Neuron (in vitro differentiated cells): ENCODE results near the gene C11orf65.
"Not testable (repeated sequence)": the region's sequence is repeated elsewhere in the genome, so short reads cannot be mapped to it uniquely, and the experiment has no call there.

ENCODE experiments used
- H2AFZ ChIP-seq: one replicate; pipeline ENCODE4 v1.6.1; 2013; ENCODE audit warnings: low read depth, mild to moderate bottlenecking, inconsistent platforms, low read length, moderate library complexity
- H3K27me3 ChIP-seq: one replicate; pipeline ENCODE4 v1.6.1; 2013; ENCODE audit warnings: low read length; ENCODE audit not compliant: insufficient read depth
- H3K36me3 ChIP-seq: one replicate; pipeline ENCODE4 v1.6.1; 2013; ENCODE audit warnings: low read length; ENCODE audit not compliant: insufficient read depth
- H3K4me1 ChIP-seq: one replicate; pipeline ENCODE4 v1.6.1; 2013; ENCODE audit warnings: low read length; ENCODE audit not compliant: insufficient read depth
- H3K4me3 ChIP-seq: 2 replicates; pipeline ENCODE4 v1.5.1; 2013; ENCODE audit warnings: mild to moderate bottlenecking, low read length, moderate library complexity
- H3K9me3 ChIP-seq: one replicate; pipeline ENCODE4 v1.6.1; 2013; ENCODE audit warnings: low read length

Gene C11orf65

GRCh38 chr11:108436594-108436993 is 30.7 kb downstream of the C11orf65 start:
- H3K9me3 ChIP-seq: peaks cover 2% of the 10 kb centered on the region
- no peaks in the 10 kb centered on the region for H3K27me3 ChIP-seq
- H3K36me3 ChIP-seq: no peaks in the 10 kb centered on the region
- no peaks in the 10 kb centered on the region for H3K4me1 ChIP-seq
- no peak overlapping the region for H2AFZ ChIP-seq
- no peak overlapping the region for H3K4me3 ChIP-seq

- H3K36me3 ChIP-seq: no peaks in the 10 kb centered on the region
- no peak overlapping the region for H3K4me3 ChIP-seq
- no peaks in the 10 kb centered on the region for H3K9me3 ChIP-seq
- H2AFZ ChIP-seq: no peak overlapping the region
- no peaks in the 10 kb centered on the region for H3K27me3 ChIP-seq
- no peaks in the 10 kb centered on the region for H3K4me1 ChIP-seq
Observed at GRCh38 chr11:108435066-108435465, 32.3 kb downstream of the C11orf65 start.

GRCh38 chr11:108432783-108433182 is 34.5 kb downstream of the C11orf65 start:
- H2AFZ ChIP-seq: no peak overlapping the region
- no peaks in the 10 kb centered on the region for H3K4me1 ChIP-seq
- no peaks in the 10 kb centered on the region for H3K27me3 ChIP-seq
- H3K4me3 ChIP-seq: no peak overlapping the region
- no peaks in the 10 kb centered on the region for H3K9me3 ChIP-seq
- no peaks in the 10 kb centered on the region for H3K36me3 ChIP-seq

GRCh38 chr11:108431997-108432396 is 35.3 kb downstream of the C11orf65 start:
- Histone ChIP-seq H3K27me3 (no peaks in the 10 kb centered on the region), H3K4me1 (no peaks in the 10 kb centered on the region), H2AFZ (no peak overlapping the region), H3K36me3 (no peaks in the 10 kb centered on the region), H3K9me3 (no peaks in the 10 kb centered on the region), H3K4me3 (no peak overlapping the region)

- Histone ChIP-seq H3K27me3 (no peaks in the 10 kb centered on the region), H3K9me3 (no peaks in the 10 kb centered on the region), H3K4me3 (no peak overlapping the region), H3K4me1 (no peaks in the 10 kb centered on the region), H3K36me3 (no peaks in the 10 kb centered on the region), H2AFZ (no peak overlapping the region)
Observed at GRCh38 chr11:108431370-108431769, 36.0 kb downstream of the C11orf65 start.

- H3K9me3 ChIP-seq, H3K36me3 ChIP-seq, H3K27me3 ChIP-seq, H3K4me1 ChIP-seq, H2AFZ ChIP-seq, H3K4me3 ChIP-seq: not testable (repeated sequence)
Observed at GRCh38 chr11:108417551-108417950, 49.8 kb downstream of the C11orf65 start.

GRCh38 chr11:108414958-108415357 is 52.4 kb downstream of the C11orf65 start:
- H3K36me3 ChIP-seq: no peaks in the 10 kb centered on the region
- no peak overlapping the region for H3K4me3 ChIP-seq
- H3K4me1 ChIP-seq: no peaks in the 10 kb centered on the region
- no peaks in the 10 kb centered on the region for H3K9me3 ChIP-seq
- H3K27me3 ChIP-seq: no peaks in the 10 kb centered on the region
- no peak overlapping the region for H2AFZ ChIP-seq

GRCh38 chr11:108405706-108406105 is 61.6 kb downstream of the C11orf65 start:
- Histone ChIP-seq H3K4me1 (no peaks in the 10 kb centered on the region), H3K36me3 (no peaks in the 10 kb centered on the region), H3K9me3 (no peaks in the 10 kb centered on the region), H2AFZ (no peak overlapping the region), H3K27me3 (no peaks in the 10 kb centered on the region), H3K4me3 (no peak overlapping the region)

GRCh38 chr11:108403052-108403451 is 64.3 kb downstream of the C11orf65 start:
- Histone ChIP-seq H3K9me3 (no peaks in the 10 kb centered on the region), H3K27me3 (no peaks in the 10 kb centered on the region), H3K4me3 (no peak overlapping the region), H3K4me1 (no peaks in the 10 kb centered on the region), H2AFZ (no peak overlapping the region), H3K36me3 (no peaks in the 10 kb centered on the region)

- Histone ChIP-seq H3K4me1 (no peaks in the 10 kb centered on the region), H3K4me3 (no peak overlapping the region), H3K27me3 (no peaks in the 10 kb centered on the region), H3K36me3 (no peaks in the 10 kb centered on the region), H3K9me3 (no peaks in the 10 kb centered on the region), H2AFZ (no peak overlapping the region)
Observed at GRCh38 chr11:108402241-108402640, 65.1 kb downstream of the C11orf65 start.

- H3K4me1 ChIP-seq: no peaks in the 10 kb centered on the region
- H3K36me3 ChIP-seq: no peaks in the 10 kb centered on the region
- no peak overlapping the region for H2AFZ ChIP-seq
- H3K4me3 ChIP-seq: no peak overlapping the region
- no peaks in the 10 kb centered on the region for H3K9me3 ChIP-seq
- H3K27me3 ChIP-seq: no peaks in the 10 kb centered on the region
Observed at GRCh38 chr11:108398439-108398838, 68.9 kb downstream of the C11orf65 start.

- not testable (repeated sequence) for H3K27me3 ChIP-seq, H3K36me3 ChIP-seq, H2AFZ ChIP-seq, H3K4me1 ChIP-seq, H3K9me3 ChIP-seq, H3K4me3 ChIP-seq
Observed at GRCh38 chr11:108396672-108397071, 70.7 kb downstream of the C11orf65 start.

GRCh38 chr11:108394744-108395284 is 72.5 kb downstream of the C11orf65 start:
- Histone ChIP-seq H3K4me1 (no peaks in the 10 kb centered on the region), H3K36me3 (no peaks in the 10 kb centered on the region), H3K4me3 (no peak overlapping the region), H3K27me3 (no peaks in the 10 kb centered on the region), H2AFZ (no peak overlapping the region), H3K9me3 (no peaks in the 10 kb centered on the region)

GRCh38 chr11:108393046-108393445 is 74.3 kb downstream of the C11orf65 start:
- no peaks in the 10 kb centered on the region for H3K36me3 ChIP-seq
- no peaks in the 10 kb centered on the region for H3K9me3 ChIP-seq
- H2AFZ ChIP-seq: no peak overlapping the region
- no peaks in the 10 kb centered on the region for H3K4me1 ChIP-seq
- H3K27me3 ChIP-seq: no peaks in the 10 kb centered on the region
- H3K4me3 ChIP-seq: no peak overlapping the region
